LoVo (cell line): Measurements from ENCODE around the gene CXCL17.

Experiments
- DNase-seq: peaks from one replicate; pipeline ENCODE4 v3.0.0-alpha.2; 2016; ENCODE audit warnings: low spot score

The CXCL17 gene

GRCh38 chr19:42397263-42398166 is 45.2 kb downstream of the CXCL17 start:
- DNase-seq, result no peak

- peak; percentile 97 for DNase-seq
These were observed 46.1 kb downstream of the CXCL17 start for GRCh38 chr19:42396381-42397262.

- DNase-seq, result no peak
These were observed 48.0 kb downstream of the CXCL17 start for GRCh38 chr19:42394751-42395150.

- no peak for DNase-seq
These were observed 50.6 kb downstream of the CXCL17 start for GRCh38 chr19:42392165-42392564.

GRCh38 chr19:42389899-42390298 is 52.8 kb downstream of the CXCL17 start, which contains the start of gene CNFN:
Gene CNFN, minus strand, starts transcription at chr19:42390297. Its CDS starts 1,260 bp downstream, at chr19:42389037.
- DNase-seq, result no peak

GRCh38 chr19:42388851-42389489 is 53.8 kb downstream of the CXCL17 start:
- DNase-seq, result no peak

- peak; percentile 91 for DNase-seq
These were observed 55.6 kb downstream of the CXCL17 start for GRCh38 chr19:42386974-42387707.

- no peak for DNase-seq
These were observed 62.6 kb downstream of the CXCL17 start for GRCh38 chr19:42380155-42380554.
